ENCODE results near the gene TXNDC2. TPM values are rescaled to one million over a fixed set of nuclear protein-coding genes. Genes with fewer than 3 reads are reported as not detected.

TXNDC2 gene
- total RNA-seq, 4 donors from 2014 or later: 0.27 TPM; not detected in 3

DNA sequence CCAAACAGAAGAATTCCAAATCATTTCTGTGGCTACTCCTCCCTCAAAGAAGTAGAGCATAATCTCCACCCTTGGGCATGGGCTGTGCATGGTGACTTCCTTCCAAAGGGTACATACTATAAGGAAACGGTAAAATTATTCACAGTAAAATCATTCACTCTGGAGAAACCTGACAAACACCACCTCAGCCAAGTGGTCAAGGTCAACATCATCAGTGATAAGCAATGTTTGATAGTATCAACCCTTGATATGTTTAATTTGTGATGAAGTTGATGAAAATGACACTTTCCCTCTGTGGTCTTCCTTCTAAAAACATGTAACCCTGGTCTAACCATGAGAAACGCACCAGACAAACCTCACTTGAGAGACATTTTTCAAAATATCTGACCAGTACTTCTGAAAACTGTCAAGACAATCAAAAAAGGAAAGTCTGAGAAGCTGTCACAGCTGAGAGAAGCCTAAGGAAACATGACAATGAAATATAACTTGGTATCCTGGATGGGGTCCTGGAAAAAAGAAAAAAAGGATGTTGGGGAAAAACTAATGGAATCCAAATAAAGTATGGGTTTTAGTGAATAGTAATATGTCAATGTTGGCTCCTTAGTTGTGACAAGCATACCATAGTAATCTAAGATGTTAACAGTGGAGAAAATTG lies 9.4 kb upstream of the TXNDC2 start:
- Histone ChIP-seq H3K36me3 (no peaks in the 10 kb centered on the region), H3K27me3 (no peaks in the 10 kb centered on the region), H3K27ac (peak overlapping the region in 3 of 4 donors; percentile 14 to 56 (median 22)), H3K9me3 (no peaks in the 10 kb centered on the region), H3K4me1 (peaks cover 0 to 5% (median 0%) of the 10 kb centered on the region in 4 donors), H3K4me3 (no peak overlapping the region)
- DNase-seq: no peak
- 69 to 93% methylated on average over 1 to 2 of the region's 2 CpGs for WGBS, 2 donors (ENCODE audit: low coverage in 1 of 2)
- intact Hi-C loops (cut with DNase I; ENCODE audit: low total_unique reads): no loop called here
- in situ Hi-C loops (cut with MboI; ENCODE audit: low pct_ligation_motif_present in 1 of 4, low pct_unique_long_range_greater_than_20kb in 1 of 4, low sequenced_read_pairs in 3 of 4): no loop called here
- TF ChIP-seq, protein P1, sequence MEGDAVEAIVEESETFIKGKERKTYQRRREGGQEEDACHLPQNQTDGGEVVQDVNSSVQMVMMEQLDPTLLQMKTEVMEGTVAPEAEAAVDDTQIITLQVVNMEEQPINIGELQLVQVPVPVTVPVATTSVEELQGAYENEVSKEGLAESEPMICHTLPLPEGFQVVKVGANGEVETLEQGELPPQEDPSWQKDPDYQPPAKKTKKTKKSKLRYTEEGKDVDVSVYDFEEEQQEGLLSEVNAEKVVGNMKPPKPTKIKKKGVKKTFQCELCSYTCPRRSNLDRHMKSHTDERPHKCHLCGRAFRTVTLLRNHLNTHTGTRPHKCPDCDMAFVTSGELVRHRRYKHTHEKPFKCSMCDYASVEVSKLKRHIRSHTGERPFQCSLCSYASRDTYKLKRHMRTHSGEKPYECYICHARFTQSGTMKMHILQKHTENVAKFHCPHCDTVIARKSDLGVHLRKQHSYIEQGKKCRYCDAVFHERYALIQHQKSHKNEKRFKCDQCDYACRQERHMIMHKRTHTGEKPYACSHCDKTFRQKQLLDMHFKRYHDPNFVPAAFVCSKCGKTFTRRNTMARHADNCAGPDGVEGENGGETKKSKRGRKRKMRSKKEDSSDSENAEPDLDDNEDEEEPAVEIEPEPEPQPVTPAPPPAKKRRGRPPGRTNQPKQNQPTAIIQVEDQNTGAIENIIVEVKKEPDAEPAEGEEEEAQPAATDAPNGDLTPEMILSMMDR (IDR thresholded peaks at IDR 0.05): no peak
- no peak for TF ChIP-seq POLR2A (IDR thresholded peaks at IDR 0.05)
- TF ChIP-seq EP300 (IDR thresholded peaks at IDR 0.05; ENCODE audit: low read depth): no peak
- no peak for TF ChIP-seq POLR2AphosphoS5 (IDR thresholded peaks at IDR 0.05)

DNA sequence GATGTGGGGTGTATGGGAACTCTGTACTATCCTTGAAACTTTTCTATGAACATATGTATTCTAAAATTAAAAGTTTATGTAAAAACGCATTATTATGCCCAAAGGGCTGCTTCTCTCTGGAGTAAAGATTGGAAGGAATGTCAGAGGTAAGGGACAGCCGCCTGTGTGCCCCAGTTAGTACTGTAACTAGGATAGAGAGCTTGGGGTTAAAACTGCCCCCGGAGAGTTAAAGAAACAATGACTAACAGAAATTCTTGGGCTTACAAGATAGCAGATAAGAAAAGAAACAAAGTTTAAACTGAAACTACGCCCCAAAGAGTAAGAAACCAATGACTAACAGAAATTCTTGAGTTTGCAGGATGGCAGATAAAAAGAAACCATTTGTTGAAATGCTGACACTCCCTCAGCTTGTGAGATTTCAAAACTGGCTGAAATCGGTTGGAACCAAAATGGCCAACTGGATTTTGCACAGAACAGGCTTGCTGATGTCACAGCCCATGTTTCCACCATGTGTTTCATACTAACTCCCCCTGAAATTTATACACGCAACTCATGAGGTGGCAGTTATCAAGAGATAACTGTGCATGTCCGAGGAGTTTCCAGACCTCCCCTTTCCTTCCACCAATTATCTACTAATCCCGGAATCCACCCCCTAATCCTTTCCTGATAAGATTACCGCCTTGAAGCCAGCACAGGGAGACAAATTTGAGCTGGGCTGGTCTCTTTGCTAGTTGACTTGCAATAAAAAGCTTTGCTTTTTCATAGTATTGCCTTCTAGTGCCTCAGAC lies 8.7 kb upstream of the TXNDC2 start:
- intact Hi-C loops (cut with DNase I; ENCODE audit: low total_unique reads): no loop called here
- Histone ChIP-seq H3K4me3 (no peak overlapping the region), H3K4me1 (peaks cover 0 to 5% (median 0%) of the 10 kb centered on the region in 4 donors), H3K36me3 (no peaks in the 10 kb centered on the region), H3K27me3 (no peaks in the 10 kb centered on the region), H3K9me3 (no peaks in the 10 kb centered on the region), H3K27ac (peak overlapping the region; percentile 5 to 56 (median 18))
- 57 to 59% methylated on average over 6 to 9 of the region's 9 CpGs for WGBS, 2 donors (ENCODE audit: low coverage in 1 of 2)
- DNase-seq: no peak
- TF ChIP-seq EP300 (IDR thresholded peaks at IDR 0.05; ENCODE audit: low read depth): no peak
- TF ChIP-seq POLR2A (IDR thresholded peaks at IDR 0.05): no peak
- TF ChIP-seq, protein P1 (IDR thresholded peaks at IDR 0.05): no peak
- no peak for TF ChIP-seq POLR2AphosphoS5 (IDR thresholded peaks at IDR 0.05)
- in situ Hi-C loops (cut with MboI; ENCODE audit: low pct_ligation_motif_present in 1 of 4, low pct_unique_long_range_greater_than_20kb in 1 of 4, low sequenced_read_pairs in 3 of 4): no loop called here

- no peak for TF ChIP-seq POLR2A (IDR thresholded peaks at IDR 0.05)
- no peak for TF ChIP-seq POLR2AphosphoS5 (IDR thresholded peaks at IDR 0.05)
- TF ChIP-seq EP300 (IDR thresholded peaks at IDR 0.05; ENCODE audit: low read depth): no peak
- TF ChIP-seq, protein P1 (IDR thresholded peaks at IDR 0.05): no peak
- Histone ChIP-seq H3K36me3 (no peaks in the 10 kb centered on the region), H3K27ac (peak overlapping the region in 3 of 4 donors; percentile 14 to 56 (median 22)), H3K4me3 (no peak overlapping the region), H3K9me3 (no peaks in the 10 kb centered on the region), H3K27me3 (no peaks in the 10 kb centered on the region), H3K4me1 (peaks cover 0 to 5% (median 0%) of the 10 kb centered on the region in 4 donors)
- intact Hi-C loops (cut with DNase I; ENCODE audit: low total_unique reads) (no loop called here), in situ Hi-C loops (cut with MboI; ENCODE audit: low pct_ligation_motif_present in 1 of 4, low pct_unique_long_range_greater_than_20kb in 1 of 4, low sequenced_read_pairs in 3 of 4) (no loop called here)
- no peak for DNase-seq
These were observed 8.1 kb upstream of the TXNDC2 start for GRCh38 chr18:9877655-9878014.

DNA sequence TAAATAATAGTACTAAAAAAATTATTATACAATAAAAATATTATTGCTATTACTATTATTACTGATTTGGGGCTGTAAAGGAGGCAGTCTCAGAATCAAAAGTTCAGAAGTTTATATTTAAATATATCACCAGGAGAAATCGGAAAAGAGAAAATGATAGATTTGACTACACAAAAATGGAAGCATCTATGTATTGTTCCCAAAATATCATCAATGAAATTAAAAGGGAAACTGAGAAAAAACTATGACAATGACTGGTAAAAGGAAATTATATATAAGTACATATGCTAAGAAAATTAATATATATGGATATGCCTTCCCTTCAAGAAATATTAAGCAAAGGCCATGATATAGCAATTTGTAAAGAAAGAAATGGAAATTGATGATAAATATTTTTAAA lies 7.7 kb upstream of the TXNDC2 start:
- intact Hi-C loops (cut with DNase I; ENCODE audit: low total_unique reads) (no loop called here), in situ Hi-C loops (cut with MboI; ENCODE audit: low pct_ligation_motif_present in 1 of 4, low pct_unique_long_range_greater_than_20kb in 1 of 4, low sequenced_read_pairs in 3 of 4) (no loop called here)
- Histone ChIP-seq H3K27ac (no peak overlapping the region), H3K36me3 (no peaks in the 10 kb centered on the region), H3K4me1 (peaks cover 0 to 5% (median 0%) of the 10 kb centered on the region in 4 donors), H3K27me3 (no peaks in the 10 kb centered on the region), H3K9me3 (no peaks in the 10 kb centered on the region), H3K4me3 (no peak overlapping the region)
- TF ChIP-seq, protein P1 (IDR thresholded peaks at IDR 0.05): no peak
- no peak for TF ChIP-seq POLR2AphosphoS5 (IDR thresholded peaks at IDR 0.05)
- no peak for TF ChIP-seq POLR2A (IDR thresholded peaks at IDR 0.05)
- no peak for TF ChIP-seq EP300 (IDR thresholded peaks at IDR 0.05; ENCODE audit: low read depth)
- DNase-seq: no peak
- 98 to 100% methylated on average over 1 of the region's 1 CpG for WGBS, 2 donors (ENCODE audit: low coverage in 1 of 2)
